ENCODE measurements around the gene SCMH1.

GRCh38 chr1:41025979-41026819 is 215.9 kb downstream of the SCMH1 start:
- TF ChIP-seq CTCF (IDR thresholded peaks at IDR 0.05) = no peak
- TF ChIP-seq REST (IDR thresholded peaks at IDR 0.05) = no peak
- no peak for TF ChIP-seq RFX5 (IDR thresholded peaks at IDR 0.05)
